ENCODE data around the gene SLAMF8. TPM values are rescaled to one million over a fixed set of nuclear protein-coding genes. Genes with fewer than 3 reads are reported as not detected.

SLAMF8 gene
- total RNA-seq (1 to 10 TPM in 3 of 7 donors, under 1 TPM in 4; 0.43 to 6.2 (median 0.72) TPM), polyA plus RNA-seq (1 to 10 TPM in 1 of 2 donors, under 1 TPM in 1; 0.73 to 8.4 TPM)
- long read RNA-seq, donor 1: 0 reads
- long read RNA-seq, donor 2: 0 reads
- long read RNA-seq, donor 3, partial matches to known transcripts: 0 of 2 reads
- long read RNA-seq, donor 3, other reads (novel, unspliced or antisense): 1 of 2 reads

DNA sequence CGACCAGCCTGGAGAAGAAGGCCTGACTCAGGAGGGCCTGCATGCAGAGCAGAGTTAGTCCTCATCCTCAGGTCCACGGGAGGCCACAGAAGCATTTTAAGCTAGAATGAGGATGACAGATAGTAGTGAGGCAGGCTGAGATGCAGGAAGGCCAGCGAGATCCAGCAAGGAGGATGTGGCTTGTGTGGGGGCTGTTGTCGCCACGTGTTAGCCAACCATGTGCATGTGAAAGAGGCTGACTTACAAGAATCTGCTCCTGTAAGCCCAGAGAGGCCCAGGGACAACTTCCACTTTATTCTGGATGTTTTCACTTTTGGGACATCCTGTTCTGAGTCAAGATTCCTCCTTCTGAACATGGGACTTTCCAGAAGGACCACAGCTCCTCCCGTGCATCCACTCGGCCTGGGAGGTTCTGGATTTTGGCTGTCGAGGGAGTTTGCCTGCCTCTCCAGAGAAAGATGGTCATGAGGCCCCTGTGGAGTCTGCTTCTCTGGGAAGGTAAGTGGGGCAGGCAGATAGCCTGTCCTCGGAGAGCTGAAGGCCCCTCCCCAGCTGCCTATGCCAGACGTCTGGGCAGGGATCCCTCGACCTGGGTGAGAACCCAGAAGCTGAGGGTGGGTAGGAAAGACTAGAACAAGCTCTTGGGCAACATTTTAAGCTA lies at the start of gene SLAMF8:
Gene SLAMF8, plus strand, starts transcription at position 433 of the 661 bp plus-strand sequence. Its CDS starts 26 bp downstream, at position 459.
- H3K9me3 ChIP-seq: no peaks in the 10 kb centered on the region
- H3K27ac ChIP-seq: no peak within 1 kb of the TSS
- no peak within 1 kb of the TSS for H3K4me3 ChIP-seq
- no peak for DNase-seq
- WGBS, 3 donors: 68 to 74% (median 69%) methylated on average over 11 of the region's 11 CpGs
- no peaks in the 10 kb centered on the region for H3K27me3 ChIP-seq
- H3K36me3 ChIP-seq: no peaks in the 10 kb centered on the region
- TF ChIP-seq POLR2A (IDR thresholded peaks at IDR 0.05): no peak
- TF ChIP-seq, protein P1, sequence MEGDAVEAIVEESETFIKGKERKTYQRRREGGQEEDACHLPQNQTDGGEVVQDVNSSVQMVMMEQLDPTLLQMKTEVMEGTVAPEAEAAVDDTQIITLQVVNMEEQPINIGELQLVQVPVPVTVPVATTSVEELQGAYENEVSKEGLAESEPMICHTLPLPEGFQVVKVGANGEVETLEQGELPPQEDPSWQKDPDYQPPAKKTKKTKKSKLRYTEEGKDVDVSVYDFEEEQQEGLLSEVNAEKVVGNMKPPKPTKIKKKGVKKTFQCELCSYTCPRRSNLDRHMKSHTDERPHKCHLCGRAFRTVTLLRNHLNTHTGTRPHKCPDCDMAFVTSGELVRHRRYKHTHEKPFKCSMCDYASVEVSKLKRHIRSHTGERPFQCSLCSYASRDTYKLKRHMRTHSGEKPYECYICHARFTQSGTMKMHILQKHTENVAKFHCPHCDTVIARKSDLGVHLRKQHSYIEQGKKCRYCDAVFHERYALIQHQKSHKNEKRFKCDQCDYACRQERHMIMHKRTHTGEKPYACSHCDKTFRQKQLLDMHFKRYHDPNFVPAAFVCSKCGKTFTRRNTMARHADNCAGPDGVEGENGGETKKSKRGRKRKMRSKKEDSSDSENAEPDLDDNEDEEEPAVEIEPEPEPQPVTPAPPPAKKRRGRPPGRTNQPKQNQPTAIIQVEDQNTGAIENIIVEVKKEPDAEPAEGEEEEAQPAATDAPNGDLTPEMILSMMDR (IDR thresholded peaks at IDR 0.05): no peak
- no peak for TF ChIP-seq EP300 (IDR thresholded peaks at IDR 0.05)
- peaks cover 2% of the 10 kb centered on the region for H3K4me1 ChIP-seq (ENCODE audit: insufficient read depth)
- intact Hi-C loops (cut with DNase I): no loop called here

DNA sequence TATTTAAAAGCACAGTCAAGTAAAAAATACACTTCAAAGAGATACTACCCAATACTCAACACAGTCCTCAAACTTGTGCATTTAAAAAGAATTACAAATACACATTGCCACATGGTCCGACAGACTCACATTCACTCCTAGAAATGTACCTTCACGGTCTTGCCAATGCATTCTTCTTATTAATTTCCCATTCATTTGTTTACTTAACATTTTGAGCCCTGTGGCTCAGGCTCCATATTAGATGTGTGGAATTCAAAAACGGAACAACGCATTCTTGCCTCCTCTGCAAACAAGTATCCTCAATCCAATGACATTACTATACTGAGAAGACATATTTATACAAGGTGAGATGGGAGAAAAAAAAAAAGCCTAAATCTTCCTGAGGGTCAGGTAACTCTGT lies 48.4 kb upstream of the SLAMF8 start:
- 53 to 60% (median 57%) methylated on average over 4 of the region's 4 CpGs for WGBS, 3 donors
- Histone ChIP-seq H3K36me3 (no peaks in the 10 kb centered on the region), H3K9me3 (no peaks in the 10 kb centered on the region), H3K4me3 (no peak overlapping the region), H3K27ac (no peak overlapping the region), H3K4me1 (ENCODE audit: insufficient read depth) (no peaks in the 10 kb centered on the region), H3K27me3 (no peaks in the 10 kb centered on the region)
- intact Hi-C loops (cut with DNase I): no loop called here
- TF ChIP-seq, protein P1 (IDR thresholded peaks at IDR 0.05): no peak
- TF ChIP-seq POLR2A (IDR thresholded peaks at IDR 0.05) (no peak), EP300 (IDR thresholded peaks at IDR 0.05) (no peak)
- no peak for DNase-seq

DNA sequence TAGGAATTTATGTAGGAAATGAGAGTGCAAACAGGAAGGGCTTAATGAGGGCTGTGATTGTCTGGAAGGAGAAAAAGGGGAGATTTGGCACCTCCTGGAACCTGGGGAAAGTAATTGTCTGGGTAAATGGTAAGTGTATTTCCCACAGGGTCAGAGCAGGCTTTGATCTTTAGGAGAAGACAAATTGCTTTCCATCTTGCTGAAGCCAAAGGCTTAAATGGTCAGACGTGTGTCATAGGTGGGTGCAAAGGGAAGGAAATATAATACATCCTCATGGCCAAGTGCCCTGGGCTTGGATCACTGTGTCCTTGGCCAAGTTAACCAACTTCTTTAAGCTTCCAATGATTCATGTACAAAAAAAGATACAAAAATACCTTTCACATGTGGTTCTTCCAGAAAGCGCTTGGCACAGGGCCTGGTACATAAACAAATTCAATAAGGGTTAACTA lies 47.2 kb upstream of the SLAMF8 start:
- H3K4me3 ChIP-seq: no peak overlapping the region

More for the DNA sequence above, 47.2 kb upstream of the SLAMF8 start:
- Histone ChIP-seq H3K36me3 (no peaks in the 10 kb centered on the region), H3K4me1 (ENCODE audit: insufficient read depth) (no peaks in the 10 kb centered on the region), H3K27me3 (no peaks in the 10 kb centered on the region), H3K27ac (no peak overlapping the region), H3K9me3 (no peaks in the 10 kb centered on the region)
- peak in 3 of 5 donors; percentile 9 to 52 (median 30) for DNase-seq
- 47 to 59% (median 52%) methylated on average over 2 of the region's 2 CpGs for WGBS, 3 donors
- TF ChIP-seq, protein P1 (IDR thresholded peaks at IDR 0.05): no peak
- TF ChIP-seq POLR2A (IDR thresholded peaks at IDR 0.05): no peak
- TF ChIP-seq EP300 (IDR thresholded peaks at IDR 0.05): no peak
- intact Hi-C loops (cut with DNase I): no loop called here

Data from ovary (tissue), 10 donors.